ENCODE results near the gene ID3.

- TF ChIP-seq CTCF (IDR thresholded peaks at IDR 0.05) (no peak), EP300 (IDR thresholded peaks at IDR 0.05) (no peak), POLR2A (IDR thresholded peaks at IDR 0.05) (no peak), POLR2AphosphoS5 (IDR thresholded peaks at IDR 0.05) (no peak)
Measured at GRCh38 chr1:23543707-23544443, 15.4 kb downstream of the ID3 start.
